ENCODE results near the gene OAF. TPM values are rescaled to one million over a fixed set of nuclear protein-coding genes. Genes with fewer than 3 reads are reported as not detected.

OAF gene
- total and polyA plus RNA-seq, 2 of the 8 experiments (the other 6 are each of a cell fraction or from before 2014, with no cell fraction given) = 1.3 to 1.5 TPM

DNA sequence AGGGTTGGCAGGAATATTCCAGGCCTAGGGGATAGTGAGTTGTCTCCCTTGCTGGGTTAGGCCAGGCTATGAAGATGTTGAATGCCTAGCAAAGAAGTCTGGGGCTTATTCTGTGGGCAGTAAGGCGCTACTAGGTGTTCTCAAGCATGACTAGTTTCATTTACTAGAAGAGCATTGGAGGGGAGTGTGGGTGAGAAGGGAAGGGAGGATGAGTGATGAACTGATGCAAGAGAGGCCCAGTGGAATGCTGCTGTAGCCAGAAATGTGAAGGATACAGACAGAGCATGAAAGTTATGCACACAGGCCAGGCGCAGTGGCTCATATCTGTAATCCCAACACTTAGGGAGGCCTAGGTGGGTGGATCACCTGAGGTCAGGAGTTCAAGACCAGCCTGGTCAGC lies 62.6 kb downstream of the OAF start (continued):
- TF ChIP-seq, protein P1, sequence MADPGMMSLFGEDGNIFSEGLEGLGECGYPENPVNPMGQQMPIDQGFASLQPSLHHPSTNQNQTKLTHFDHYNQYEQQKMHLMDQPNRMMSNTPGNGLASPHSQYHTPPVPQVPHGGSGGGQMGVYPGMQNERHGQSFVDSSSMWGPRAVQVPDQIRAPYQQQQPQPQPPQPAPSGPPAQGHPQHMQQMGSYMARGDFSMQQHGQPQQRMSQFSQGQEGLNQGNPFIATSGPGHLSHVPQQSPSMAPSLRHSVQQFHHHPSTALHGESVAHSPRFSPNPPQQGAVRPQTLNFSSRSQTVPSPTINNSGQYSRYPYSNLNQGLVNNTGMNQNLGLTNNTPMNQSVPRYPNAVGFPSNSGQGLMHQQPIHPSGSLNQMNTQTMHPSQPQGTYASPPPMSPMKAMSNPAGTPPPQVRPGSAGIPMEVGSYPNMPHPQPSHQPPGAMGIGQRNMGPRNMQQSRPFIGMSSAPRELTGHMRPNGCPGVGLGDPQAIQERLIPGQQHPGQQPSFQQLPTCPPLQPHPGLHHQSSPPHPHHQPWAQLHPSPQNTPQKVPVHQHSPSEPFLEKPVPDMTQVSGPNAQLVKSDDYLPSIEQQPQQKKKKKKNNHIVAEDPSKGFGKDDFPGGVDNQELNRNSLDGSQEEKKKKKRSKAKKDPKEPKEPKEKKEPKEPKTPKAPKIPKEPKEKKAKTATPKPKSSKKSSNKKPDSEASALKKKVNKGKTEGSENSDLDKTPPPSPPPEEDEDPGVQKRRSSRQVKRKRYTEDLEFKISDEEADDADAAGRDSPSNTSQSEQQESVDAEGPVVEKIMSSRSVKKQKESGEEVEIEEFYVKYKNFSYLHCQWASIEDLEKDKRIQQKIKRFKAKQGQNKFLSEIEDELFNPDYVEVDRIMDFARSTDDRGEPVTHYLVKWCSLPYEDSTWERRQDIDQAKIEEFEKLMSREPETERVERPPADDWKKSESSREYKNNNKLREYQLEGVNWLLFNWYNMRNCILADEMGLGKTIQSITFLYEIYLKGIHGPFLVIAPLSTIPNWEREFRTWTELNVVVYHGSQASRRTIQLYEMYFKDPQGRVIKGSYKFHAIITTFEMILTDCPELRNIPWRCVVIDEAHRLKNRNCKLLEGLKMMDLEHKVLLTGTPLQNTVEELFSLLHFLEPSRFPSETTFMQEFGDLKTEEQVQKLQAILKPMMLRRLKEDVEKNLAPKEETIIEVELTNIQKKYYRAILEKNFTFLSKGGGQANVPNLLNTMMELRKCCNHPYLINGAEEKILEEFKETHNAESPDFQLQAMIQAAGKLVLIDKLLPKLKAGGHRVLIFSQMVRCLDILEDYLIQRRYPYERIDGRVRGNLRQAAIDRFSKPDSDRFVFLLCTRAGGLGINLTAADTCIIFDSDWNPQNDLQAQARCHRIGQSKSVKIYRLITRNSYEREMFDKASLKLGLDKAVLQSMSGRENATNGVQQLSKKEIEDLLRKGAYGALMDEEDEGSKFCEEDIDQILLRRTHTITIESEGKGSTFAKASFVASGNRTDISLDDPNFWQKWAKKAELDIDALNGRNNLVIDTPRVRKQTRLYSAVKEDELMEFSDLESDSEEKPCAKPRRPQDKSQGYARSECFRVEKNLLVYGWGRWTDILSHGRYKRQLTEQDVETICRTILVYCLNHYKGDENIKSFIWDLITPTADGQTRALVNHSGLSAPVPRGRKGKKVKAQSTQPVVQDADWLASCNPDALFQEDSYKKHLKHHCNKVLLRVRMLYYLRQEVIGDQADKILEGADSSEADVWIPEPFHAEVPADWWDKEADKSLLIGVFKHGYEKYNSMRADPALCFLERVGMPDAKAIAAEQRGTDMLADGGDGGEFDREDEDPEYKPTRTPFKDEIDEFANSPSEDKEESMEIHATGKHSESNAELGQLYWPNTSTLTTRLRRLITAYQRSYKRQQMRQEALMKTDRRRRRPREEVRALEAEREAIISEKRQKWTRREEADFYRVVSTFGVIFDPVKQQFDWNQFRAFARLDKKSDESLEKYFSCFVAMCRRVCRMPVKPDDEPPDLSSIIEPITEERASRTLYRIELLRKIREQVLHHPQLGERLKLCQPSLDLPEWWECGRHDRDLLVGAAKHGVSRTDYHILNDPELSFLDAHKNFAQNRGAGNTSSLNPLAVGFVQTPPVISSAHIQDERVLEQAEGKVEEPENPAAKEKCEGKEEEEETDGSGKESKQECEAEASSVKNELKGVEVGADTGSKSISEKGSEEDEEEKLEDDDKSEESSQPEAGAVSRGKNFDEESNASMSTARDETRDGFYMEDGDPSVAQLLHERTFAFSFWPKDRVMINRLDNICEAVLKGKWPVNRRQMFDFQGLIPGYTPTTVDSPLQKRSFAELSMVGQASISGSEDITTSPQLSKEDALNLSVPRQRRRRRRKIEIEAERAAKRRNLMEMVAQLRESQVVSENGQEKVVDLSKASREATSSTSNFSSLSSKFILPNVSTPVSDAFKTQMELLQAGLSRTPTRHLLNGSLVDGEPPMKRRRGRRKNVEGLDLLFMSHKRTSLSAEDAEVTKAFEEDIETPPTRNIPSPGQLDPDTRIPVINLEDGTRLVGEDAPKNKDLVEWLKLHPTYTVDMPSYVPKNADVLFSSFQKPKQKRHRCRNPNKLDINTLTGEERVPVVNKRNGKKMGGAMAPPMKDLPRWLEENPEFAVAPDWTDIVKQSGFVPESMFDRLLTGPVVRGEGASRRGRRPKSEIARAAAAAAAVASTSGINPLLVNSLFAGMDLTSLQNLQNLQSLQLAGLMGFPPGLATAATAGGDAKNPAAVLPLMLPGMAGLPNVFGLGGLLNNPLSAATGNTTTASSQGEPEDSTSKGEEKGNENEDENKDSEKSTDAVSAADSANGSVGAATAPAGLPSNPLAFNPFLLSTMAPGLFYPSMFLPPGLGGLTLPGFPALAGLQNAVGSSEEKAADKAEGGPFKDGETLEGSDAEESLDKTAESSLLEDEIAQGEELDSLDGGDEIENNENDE (IDR thresholded peaks at IDR 0.05; ENCODE audit: insufficient replicate concordance, low read length) = no peak
- TF ChIP-seq SIRT6 (IDR thresholded peaks at IDR 0.05; ENCODE audit: low read length) (no peak), TEAD4 (IDR thresholded peaks at IDR 0.05; ENCODE audit: low read depth, low read length) (no peak), PHF8 (conservative IDR thresholded peaks at IDR 0.05; ENCODE audit: low read depth, low read length) (no peak), SP2 (IDR thresholded peaks at IDR 0.05; ENCODE audit: low read length) (no peak), POLR2AphosphoS5 (IDR thresholded peaks at IDR 0.05; ENCODE audit: low read depth, low read length) (no peak)

Data from H1 (cell line).